Measurements from ENCODE around the gene GSAP. TPM values are rescaled to one million over a fixed set of nuclear protein-coding genes. Genes with fewer than 3 reads are reported as not detected.
"Not testable (repeated sequence)": the region's sequence is repeated elsewhere in the genome, so short reads cannot be mapped to it uniquely, and the experiment has no call there.

Gene GSAP
- total RNA-seq, 1 donor from 2014 or later, result 9.8 TPM

GRCh38 chr7:77281780-77282478 is 134.2 kb downstream of the GSAP start:
- no peak for ATAC-seq

- ATAC-seq, result no peak
Observed at GRCh38 chr7:77276120-77276519, 140.0 kb downstream of the GSAP start.

DNA sequence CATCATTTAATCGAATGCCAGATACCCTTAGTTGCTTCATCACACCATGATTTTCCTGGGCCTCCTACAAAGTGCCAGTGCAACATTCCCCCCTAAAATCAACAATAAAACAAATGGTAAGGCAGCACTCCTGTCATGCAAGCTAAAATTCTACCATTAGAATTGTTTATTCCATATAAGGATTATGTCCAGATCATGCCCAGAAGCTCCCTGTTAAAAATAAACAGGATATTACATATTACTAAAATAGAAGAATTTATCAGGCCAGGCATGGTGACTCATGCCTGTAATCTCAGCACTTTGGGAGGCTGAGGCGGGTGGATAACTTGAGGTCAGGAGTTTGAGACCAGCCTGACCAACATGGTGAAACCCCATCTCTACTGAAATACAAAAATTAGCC is 140.5 kb downstream of the GSAP start:
- ATAC-seq, result not testable (repeated sequence)

- no peak for ATAC-seq
Observed at GRCh38 chr7:77271766-77272165, 144.4 kb downstream of the GSAP start.

DNA sequence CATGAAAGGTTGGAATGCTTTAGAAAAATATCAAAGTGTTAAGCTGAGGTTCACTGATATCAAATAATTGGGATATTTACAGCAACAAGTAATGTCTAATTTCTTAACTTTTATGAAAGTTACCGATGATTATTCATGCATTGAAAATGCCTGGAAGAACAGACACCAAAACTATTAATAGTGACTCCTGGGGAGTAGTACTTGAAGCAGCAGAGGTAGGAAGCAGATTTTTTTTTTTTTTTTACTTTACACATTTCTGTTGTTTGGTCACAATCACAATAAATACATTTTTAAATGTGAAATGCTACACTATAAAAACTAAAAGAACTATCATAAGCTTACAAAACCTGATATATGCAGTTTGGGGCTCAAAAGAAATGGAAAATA is 146.1 kb downstream of the GSAP start:
- ATAC-seq, result no peak

DNA sequence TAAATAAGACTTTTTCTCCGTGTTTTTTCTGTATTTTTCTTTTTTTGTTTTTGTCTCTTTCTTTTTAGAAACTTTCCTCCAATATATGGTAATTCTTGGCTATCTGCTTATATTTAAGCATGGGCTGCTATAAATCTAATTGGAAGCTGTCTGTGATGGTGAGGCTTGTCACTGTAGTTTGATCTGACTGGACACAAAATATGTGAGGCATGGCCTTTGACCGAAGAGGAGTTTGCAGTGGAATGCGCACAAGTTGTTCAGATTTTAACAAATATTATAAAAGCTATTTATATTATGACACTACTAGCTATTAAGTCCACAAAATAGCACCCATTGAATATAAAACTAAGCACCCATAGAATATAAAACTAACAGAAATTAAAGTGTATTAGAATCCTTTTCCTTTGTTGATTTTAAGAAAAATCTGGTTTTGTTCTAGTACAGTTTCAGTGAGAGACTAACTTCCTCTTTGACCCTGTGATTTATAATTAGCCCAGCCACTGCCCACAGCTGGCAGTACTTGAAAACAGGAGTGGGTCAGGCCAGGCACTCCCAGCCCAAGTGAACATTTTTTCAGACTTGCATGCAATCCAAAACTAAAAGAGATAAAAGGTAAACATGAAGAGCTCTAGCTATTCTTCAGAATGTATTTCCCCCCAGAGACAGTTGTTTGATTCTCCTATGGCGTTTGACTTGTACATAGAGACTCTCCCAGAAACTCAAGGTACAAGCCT is 146.6 kb downstream of the GSAP start:
- ATAC-seq, result no peak

GRCh38 chr7:77266291-77266794 is 149.8 kb downstream of the GSAP start:
- ATAC-seq, result no peak

GRCh38 chr7:77265666-77266065 is 150.5 kb downstream of the GSAP start:
- ATAC-seq, result no peak

DNA sequence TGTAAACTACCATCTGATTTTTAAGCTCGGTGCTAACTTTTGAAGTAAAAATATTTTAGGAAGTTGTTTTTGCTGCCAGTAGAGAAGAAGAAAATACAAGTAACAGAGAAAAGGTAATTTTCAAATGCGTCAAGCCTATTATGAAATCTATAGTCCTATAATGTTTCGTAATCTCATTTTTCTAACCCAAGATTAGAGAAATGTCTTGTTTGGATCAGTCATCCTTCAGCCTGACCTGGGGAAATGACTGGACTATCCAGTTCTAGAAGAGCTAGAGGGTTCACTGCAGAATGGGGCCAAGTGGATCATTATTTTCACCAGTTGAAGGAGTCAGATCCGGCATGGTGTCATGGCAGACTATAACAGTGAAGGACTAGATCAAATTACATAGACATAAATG is 153.8 kb downstream of the GSAP start:
- ATAC-seq, result no peak

Other genes starting within 250 kb of the GSAP start
- gene FGL2, start 216.5 kb downstream of the GSAP start, total RNA-seq, result 1.6 TPM
- 54.9 TPM for gene PTPN12, start 120.9 kb upstream of the GSAP start, total RNA-seq

Data from esophagus mucosa (tissue), 1 donor.